GM21423 (cell line): ENCODE measurements around the gene NOMO2.
"Not testable (repeated sequence)": the region's sequence is repeated elsewhere in the genome, so short reads cannot be mapped to it uniquely, and the experiment has no call there.

Experiments
- ATAC-seq: cut with Tn5 transposase; IDR thresholded peaks from one replicate; pipeline ENCODE4 v1.9.1; 2021; ENCODE audit warnings: mild to moderate bottlenecking, moderate library complexity; ENCODE audit not compliant: unreplicated experiment

Gene NOMO2

GRCh38 chr16:18561727-18562314, at the start of gene NOMO2:
Gene NOMO2 (minus strand): TSS chr16:18562097. CDS start chr16:18562040, 57 bp downstream.
- peak; percentile 94 for ATAC-seq

GRCh38 chr16:18610147-18610803, 48.4 kb upstream of the NOMO2 start:
- not testable (repeated sequence) for ATAC-seq

GRCh38 chr16:18608271-18608670, 46.4 kb upstream of the NOMO2 start:
- not testable (repeated sequence) for ATAC-seq

GRCh38 chr16:18603572-18604246, 41.8 kb upstream of the NOMO2 start:
- not testable (repeated sequence) for ATAC-seq

- not testable (repeated sequence) for ATAC-seq
These were observed 36.7 kb upstream of the NOMO2 start for GRCh38 chr16:18598582-18598981.

GRCh38 chr16:18597734-18598133, 35.8 kb upstream of the NOMO2 start:
- ATAC-seq: not testable (repeated sequence)

- not testable (repeated sequence) for ATAC-seq
These were observed 35.4 kb upstream of the NOMO2 start for GRCh38 chr16:18597319-18597718.

GRCh38 chr16:18595796-18596195, 33.9 kb upstream of the NOMO2 start:
- ATAC-seq: not testable (repeated sequence)

- not testable (repeated sequence) for ATAC-seq
These were observed 33.0 kb upstream of the NOMO2 start for GRCh38 chr16:18594880-18595279.

GRCh38 chr16:18593904-18594303, 32.0 kb upstream of the NOMO2 start:
- ATAC-seq: not testable (repeated sequence)

GRCh38 chr16:18592982-18593381, 31.1 kb upstream of the NOMO2 start:
- ATAC-seq: not testable (repeated sequence)

- not testable (repeated sequence) for ATAC-seq
These were observed 30.0 kb upstream of the NOMO2 start for GRCh38 chr16:18591908-18592307.

GRCh38 chr16:18591441-18591840, 29.5 kb upstream of the NOMO2 start:
- not testable (repeated sequence) for ATAC-seq

- ATAC-seq: not testable (repeated sequence)
These were observed 27.9 kb upstream of the NOMO2 start for GRCh38 chr16:18589806-18590205.

GRCh38 chr16:18586560-18587540, 25.0 kb upstream of the NOMO2 start:
- ATAC-seq: not testable (repeated sequence)

GRCh38 chr16:18585789-18586188, 23.9 kb upstream of the NOMO2 start:
- not testable (repeated sequence) for ATAC-seq

GRCh38 chr16:18582902-18583301, 21.0 kb upstream of the NOMO2 start:
- ATAC-seq: no peak

GRCh38 chr16:18580396-18580795, 18.5 kb upstream of the NOMO2 start:
- not testable (repeated sequence) for ATAC-seq

GRCh38 chr16:18579261-18579660, 17.4 kb upstream of the NOMO2 start:
- not testable (repeated sequence) for ATAC-seq

GRCh38 chr16:18577942-18578341, 16.0 kb upstream of the NOMO2 start:
- ATAC-seq: not testable (repeated sequence)

- ATAC-seq: not testable (repeated sequence)
These were observed 14.0 kb upstream of the NOMO2 start for GRCh38 chr16:18575945-18576344.
